HL-60/S4 (cell line): ENCODE data around the gene ARID3A.
"Not testable (repeated sequence)": the region's sequence is repeated elsewhere in the genome, so short reads cannot be mapped to it uniquely, and the experiment has no call there.

ENCODE experiments used
- in situ Hi-C: fragments of 300-500 bp; cut with MboI; formaldehyde crosslinking; loops from 2 replicates; pipeline ENCODE4 v1.14.3; 2022; ENCODE audit warnings: low sequenced_read_pairs

ARID3A gene

GRCh38 chr19:925526-926322 is at the start of gene ARID3A:
TSS of gene ARID3A (plus strand) at chr19:926035. CDS start at chr19:929529, 3,494 bp downstream.
- in situ Hi-C loops, result loop anchor here (10.0 kb wide), 1 partner anchor 319 kb away; the partner anchor contains the start of genes ATP5F1D and MIDN

DNA sequence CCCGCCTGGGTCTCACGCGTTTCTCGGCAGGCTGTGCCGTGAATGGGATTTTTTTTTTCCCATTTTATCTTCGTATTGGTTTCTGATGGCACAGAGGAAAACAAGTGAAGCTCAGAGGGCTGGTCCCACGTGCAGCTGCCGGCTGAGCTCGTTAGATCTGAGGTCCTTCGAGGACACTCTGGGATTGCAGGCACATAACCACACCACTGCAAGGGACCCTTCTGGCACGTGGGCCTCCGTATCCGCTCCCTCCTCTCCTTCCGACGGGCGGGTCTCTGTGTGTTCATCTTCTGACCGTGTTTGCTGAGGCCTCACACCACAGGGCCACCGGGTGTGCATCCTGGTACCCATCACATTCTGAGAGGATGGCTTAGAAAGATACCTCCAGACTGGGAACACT is 49.7 kb upstream of the ARID3A start:
- in situ Hi-C loops, result no loop called here

GRCh38 chr19:876780-877314 is 49.0 kb upstream of the ARID3A start:
- in situ Hi-C loops, result no loop called here

DNA sequence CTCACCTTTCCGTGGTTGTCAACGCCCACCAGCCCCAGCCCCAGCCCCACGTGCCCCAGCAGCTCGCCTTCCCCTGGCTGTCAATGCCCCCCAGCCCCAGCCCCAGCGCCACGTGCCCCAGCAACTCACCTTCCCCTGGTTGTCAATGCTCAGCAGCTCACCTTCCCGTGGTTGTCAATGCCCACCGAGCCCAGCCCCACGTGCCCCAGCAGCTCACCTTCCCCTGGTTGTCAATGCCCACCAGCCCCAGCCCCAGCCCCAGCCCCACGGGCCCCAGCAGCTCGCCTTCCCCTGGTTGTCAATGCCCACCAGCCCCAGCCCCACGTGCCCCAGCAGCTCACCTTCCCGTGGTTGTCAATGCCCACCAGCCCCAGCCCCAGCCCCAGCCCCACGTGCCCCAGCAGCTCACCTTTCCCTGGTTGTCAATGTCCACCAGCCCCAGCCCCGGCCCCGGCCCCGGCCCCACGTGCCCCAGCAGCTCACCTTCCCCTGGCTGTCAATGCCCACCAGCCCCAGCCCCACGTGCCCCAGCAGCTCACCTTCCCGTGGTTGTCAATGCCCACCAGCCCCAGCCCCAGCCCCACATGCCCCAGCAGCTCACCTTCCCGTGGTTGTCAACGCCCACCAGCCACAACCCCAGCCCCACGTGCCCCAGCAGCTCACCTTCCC is 47.7 kb upstream of the ARID3A start:
- in situ Hi-C loops, result not testable (repeated sequence)

DNA sequence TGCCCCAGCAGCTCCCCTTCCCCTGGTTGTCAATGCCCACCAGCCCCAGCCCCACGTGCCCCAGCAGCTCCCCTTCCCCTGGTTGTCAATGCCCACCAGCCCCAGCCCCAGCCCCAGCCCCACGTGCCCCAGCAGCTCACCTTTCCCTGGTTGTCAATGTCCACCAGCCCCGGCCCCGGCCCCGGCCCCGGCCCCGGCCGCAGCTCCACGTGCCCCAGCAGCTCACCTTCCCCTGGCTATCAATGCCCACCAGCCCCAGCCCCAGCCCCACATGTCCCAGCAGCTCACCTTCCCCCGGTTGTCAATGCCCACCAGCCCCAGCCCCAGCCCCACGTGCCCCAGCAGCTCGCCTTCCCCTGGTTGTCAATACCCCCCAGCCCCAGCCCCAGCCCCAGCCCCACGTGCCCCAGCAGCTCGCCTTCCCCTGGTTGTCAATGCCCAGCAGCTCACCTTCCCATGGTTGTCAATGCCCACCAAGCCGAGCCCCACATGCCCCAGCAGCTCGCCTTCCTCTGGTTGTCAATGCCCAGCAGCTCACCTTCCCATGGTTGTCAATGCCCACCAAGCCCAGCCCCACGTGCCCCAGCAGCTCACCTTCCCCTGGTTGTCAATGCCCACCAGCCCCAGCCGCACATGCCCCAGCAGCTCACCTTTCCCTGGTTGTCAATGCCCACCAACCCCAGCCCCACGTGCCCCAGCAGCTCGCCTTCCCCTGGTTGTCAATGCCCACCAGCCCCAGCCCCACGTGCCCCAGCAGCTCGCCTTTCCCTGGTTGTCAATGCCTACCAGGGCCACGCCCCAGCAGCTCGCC is 46.9 kb upstream of the ARID3A start:
- in situ Hi-C loops, result not testable (repeated sequence)

DNA sequence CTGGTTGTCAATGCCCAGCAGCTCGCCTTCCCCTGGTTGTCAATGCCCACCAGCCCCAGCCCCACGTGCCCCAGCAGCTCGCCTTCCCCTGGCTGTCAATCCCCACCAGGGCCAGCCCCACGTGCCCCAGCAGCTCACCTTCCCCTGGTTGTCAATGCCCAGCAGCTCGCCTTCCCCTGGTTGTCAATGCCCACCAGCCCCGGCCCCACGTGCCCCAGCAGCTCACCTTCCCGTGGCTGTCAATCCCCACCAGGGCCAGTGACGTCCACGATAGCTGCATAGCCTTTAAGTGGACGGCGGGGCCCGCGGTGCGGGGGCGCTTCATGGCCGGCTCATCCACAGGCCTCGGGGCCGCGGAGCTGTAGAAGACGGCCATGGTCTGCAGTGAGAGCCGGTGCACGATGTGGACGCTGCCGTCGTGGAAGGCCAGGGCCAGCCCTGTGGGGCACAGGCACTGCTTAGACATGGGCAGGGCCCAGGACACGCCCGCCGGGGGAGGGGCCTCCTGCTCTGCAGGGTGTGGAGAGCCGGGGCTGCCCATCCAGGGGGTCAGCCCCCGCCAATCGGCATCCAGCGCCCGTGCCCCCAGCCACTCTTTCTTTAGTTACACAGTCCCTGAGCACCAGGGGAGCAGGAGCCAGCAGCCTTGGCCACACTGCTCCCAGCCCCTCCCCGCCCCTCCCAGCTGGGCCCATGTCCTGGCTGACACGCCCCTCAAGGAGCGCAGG is 46.0 kb upstream of the ARID3A start:
- in situ Hi-C loops, result no loop called here

GRCh38 chr19:881385-882071 is 44.3 kb upstream of the ARID3A start:
- in situ Hi-C loops, result no loop called here

GRCh38 chr19:882871-883497 is 42.9 kb upstream of the ARID3A start:
- in situ Hi-C loops, result no loop called here

DNA sequence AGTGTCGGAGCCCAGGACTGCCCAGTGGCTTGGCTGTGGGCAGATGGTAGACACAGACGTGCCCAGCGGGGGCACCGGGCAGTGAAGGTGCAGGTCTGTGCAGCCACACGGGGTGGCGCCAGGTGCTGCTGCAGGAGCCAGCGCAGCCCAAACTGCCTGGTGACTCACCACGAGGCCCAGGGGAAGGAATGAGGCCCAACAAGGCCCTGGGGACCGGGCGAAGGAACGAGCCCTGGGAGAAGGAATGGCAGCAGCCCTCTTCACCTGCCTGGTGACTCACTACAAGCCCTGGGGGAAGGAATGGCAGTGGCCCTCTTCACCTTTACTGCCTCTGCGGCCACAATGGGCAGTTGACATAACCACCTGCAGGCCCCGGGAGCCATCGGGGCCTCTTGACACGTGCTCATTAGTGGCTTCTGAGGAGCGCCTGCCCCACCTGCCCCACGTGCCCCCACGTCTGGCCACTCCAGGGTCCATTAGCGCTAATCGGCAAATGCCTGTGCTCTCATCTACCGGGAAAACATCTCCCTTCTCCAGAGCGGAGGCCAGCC is 42.1 kb upstream of the ARID3A start:
- in situ Hi-C loops, result no loop called here

- in situ Hi-C loops, result no loop called here
These were observed 41.2 kb upstream of the ARID3A start for GRCh38 chr19:884420-885211.

GRCh38 chr19:885536-886224 is 40.2 kb upstream of the ARID3A start:
- in situ Hi-C loops, result no loop called here

DNA sequence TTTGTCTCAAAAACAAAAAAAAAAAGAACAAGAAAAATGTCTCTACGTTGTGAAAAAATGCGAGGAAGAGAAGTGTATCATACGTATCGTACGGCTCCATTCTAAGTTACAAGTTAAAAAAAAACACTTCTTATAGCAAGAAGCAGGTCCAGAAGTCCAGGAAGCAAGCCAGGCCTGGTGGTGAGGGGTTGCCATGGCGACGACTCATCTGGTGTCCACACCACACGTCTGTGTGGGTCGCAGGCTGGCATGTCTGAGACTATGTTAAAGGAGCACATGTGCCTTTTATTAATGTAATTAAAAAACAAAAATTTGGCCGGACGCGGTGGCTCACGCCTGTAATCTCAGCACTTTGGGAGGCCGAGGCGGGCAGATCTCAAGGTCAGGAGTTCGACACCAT is 38.8 kb upstream of the ARID3A start:
- in situ Hi-C loops, result no loop called here

DNA sequence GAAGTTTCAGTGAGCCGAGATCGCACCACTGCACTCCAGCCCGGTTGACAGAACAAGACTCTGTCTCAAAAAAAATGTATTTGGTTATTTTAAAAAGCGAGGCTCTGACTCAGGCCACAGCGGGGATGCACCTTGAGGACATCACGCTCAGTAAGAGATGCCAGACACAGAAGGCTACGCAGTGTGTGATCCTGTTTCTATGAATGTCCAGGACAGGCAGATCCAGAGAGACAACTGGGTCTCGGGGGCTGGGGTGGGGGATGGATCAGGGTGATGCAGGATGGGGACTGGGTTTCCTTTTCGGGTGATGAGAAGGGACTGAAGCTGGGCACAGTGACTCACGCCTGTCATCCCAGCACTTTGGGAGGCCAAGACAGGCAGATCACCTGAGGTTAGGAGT is 38.2 kb upstream of the ARID3A start:
- in situ Hi-C loops, result no loop called here

DNA sequence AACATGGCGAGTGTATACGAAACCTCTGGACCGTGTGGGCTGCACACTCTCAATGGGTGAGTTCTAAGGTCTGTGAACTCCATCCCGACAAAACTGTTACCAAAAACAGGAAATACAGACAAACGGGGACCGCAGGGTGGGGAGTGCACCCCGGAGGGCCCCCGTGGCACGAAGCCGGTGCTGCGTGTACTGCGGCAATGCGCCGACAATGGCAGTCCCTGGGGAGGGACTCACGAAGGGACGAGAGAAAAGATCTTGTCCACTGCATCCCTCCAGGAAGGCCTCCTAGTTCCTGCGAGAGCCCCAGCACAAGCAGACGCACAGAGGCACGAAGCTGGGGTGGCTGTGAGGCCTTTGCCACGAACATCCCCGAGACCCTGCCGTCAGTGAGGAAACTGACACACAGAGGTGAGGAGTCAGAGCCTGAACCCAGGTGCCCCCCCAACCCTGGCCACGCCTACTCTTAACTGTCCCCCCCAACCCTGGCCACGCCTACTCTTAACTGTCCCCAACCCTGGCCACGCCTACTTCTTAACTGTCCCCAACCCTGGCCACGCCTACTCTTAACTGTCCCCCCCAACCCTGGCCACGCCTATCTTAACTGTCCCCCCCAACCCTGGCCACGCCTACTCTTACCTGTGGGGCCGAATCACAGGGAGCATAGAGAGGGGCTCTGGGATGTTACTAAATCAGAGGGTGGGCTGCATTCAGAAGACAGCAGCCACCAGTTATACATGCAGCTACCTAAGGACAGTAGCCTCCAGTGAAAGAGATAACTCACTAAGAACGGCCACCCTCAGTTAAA is 37.1 kb upstream of the ARID3A start:
- in situ Hi-C loops, result no loop called here

GRCh38 chr19:889662-890295 is 36.1 kb upstream of the ARID3A start:
- in situ Hi-C loops, result no loop called here

DNA sequence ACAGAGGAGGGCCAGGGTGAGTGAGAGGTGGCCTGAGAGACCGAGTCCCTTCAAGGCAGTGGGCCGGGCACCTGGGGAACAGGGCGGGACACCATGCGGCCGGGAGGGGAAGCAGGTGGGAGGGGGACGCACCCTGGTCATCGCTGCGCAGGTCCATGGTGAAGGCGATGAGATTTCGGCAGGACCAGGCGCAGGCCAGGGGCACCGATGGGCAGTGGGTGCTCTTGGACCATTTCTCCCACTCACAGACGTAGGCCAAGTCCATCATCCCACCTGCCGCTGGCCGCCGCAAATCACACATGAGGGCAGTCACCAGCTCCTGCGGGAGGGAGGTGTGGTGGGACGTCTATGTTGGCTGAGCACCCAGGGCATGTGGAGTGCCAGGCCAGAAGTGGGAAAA is 35.0 kb upstream of the ARID3A start:
- in situ Hi-C loops, result no loop called here
